HK-2 (cell line): Measurements from ENCODE around the gene KRT39.
A peak's percentile ranks its signal among the peaks of the same experiment; 100 is the strongest.

Experiments used
- DNase-seq: peaks from one replicate; pipeline ENCODE4 v3.0.0-alpha.2; 2018; ENCODE audit not compliant: unreplicated experiment

KRT39 gene

GRCh38 chr17:40980596-40980995, 13.8 kb upstream of the KRT39 start:
- no peak for DNase-seq

GRCh38 chr17:40980117-40980516, 13.4 kb upstream of the KRT39 start:
- DNase-seq: no peak

DNA sequence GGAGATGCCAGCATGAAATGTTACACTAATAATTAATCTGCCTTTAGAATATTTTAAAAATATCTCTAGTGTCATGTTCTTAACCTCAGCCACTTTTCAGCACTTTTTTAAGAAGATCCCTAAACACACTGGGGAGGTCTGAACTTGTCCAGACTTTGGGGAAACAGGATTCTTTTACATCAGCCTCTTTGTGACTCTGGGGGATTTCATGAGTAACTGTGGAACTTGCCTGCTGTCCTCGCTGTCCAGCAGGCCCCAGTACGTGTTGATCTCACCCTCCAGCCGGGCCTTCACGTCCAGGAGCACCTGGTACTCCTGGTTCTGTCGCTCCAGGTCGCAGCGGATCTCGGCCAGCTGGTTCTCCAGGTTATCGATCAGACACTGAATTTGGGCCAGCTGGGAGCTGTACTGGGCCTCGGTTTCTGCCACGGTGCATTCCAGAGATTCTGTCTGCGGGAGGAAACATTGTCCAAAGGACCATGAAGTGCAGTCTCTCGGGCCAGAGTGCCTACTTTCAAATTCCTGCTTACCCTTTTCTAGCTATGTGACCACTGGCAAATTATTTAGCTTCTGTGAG, 11.9 kb upstream of the KRT39 start:
- no peak for DNase-seq

- no peak for DNase-seq
Observed at GRCh38 chr17:40975516-40975915, 8.8 kb upstream of the KRT39 start.

DNA sequence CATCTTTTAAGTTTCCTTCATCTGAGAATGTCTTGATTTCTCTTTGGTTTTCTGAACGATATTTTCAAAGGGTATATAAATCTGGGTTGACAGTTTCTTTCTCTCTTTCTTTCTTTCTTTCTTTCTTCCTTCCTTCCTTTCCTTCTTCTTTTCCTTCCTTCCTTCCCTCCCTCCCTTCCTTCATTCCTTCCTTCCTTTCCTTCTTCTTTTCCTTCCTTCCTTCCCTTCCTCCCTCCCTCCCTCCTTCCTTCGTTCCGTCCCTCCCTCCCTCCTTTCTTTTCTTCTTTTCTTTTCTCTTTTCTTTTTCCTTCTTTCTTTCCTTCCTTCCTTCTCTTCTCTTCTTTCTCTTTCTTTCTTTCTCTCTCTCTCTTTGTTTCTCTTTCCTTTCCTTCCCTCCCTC, 7.6 kb upstream of the KRT39 start:
- DNase-seq: no peak

GRCh38 chr17:40967582-40967981, 834 bp upstream of the KRT39 start:
- DNase-seq: no peak

GRCh38 chr17:40963838-40964237, 2.9 kb downstream of the KRT39 start:
- no peak for DNase-seq

GRCh38 chr17:40962059-40962561, 4.6 kb downstream of the KRT39 start:
- no peak for DNase-seq

GRCh38 chr17:40961591-40961990, 5.2 kb downstream of the KRT39 start:
- DNase-seq: no peak

GRCh38 chr17:40960144-40960543, 6.6 kb downstream of the KRT39 start:
- no peak for DNase-seq

GRCh38 chr17:40958086-40958953, 8.4 kb downstream of the KRT39 start:
- no peak for DNase-seq

DNA sequence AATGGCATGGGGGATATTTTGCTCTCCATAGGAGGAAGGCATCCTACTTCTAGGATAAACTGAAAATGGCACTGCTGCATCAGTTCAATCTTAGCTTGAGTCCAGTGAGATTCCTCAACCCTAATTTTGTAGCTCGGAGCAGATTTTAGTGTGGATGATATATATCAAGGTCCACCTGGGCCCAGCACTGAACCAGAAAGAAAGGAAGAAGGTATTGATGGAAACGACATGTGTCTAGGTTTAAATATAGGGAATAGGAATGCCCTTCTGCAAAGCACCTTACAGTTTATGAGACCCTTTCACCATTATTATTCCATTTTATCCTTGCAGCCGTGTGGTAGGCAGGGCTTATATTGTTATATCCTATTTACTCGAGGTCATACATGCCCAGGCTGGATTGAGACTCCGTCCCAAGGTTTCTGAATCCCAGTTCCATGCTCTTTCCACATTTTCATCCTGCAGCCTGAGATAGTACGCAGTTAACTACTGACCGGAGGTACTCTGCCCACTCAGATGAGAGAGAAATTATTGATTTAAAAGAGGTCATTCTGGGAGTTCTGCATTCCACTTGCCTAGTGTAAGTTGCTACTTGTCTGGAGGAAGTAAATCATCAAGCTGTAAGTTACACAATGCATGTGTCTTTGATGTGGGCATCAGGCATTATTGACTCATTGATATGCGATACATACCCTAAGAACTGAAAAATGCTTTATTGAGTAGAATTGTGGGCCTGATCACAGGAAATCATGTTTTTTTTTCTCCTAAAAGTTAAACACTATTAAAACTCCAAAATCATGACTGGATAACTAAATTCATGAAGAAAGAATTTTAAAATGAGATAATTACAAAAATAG, 10.1 kb downstream of the KRT39 start:
- peak; percentile 21 for DNase-seq

DNA sequence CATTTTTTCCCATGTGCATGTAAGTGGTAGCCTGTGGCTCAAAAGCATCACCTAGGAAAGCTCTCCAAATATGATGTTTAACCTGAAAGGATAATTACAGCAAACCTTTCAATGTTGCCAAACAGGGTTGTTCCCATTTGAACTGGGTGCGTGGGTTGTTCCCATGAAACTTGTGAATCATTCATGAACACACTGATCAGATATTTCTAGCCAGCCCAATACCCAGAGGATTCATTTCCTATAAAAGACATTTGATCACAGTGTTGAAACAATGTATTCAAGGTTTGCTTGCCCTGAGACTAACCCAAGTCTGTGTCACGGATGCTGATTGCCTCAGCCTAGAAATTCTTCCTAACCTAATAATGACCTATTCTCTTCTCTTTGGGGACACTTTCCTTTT, 12.9 kb downstream of the KRT39 start:
- DNase-seq: no peak

GRCh38 chr17:40952661-40953060, 14.1 kb downstream of the KRT39 start:
- DNase-seq: no peak

- DNase-seq: no peak
Observed at GRCh38 chr17:40952154-40952553, 14.6 kb downstream of the KRT39 start.

DNA sequence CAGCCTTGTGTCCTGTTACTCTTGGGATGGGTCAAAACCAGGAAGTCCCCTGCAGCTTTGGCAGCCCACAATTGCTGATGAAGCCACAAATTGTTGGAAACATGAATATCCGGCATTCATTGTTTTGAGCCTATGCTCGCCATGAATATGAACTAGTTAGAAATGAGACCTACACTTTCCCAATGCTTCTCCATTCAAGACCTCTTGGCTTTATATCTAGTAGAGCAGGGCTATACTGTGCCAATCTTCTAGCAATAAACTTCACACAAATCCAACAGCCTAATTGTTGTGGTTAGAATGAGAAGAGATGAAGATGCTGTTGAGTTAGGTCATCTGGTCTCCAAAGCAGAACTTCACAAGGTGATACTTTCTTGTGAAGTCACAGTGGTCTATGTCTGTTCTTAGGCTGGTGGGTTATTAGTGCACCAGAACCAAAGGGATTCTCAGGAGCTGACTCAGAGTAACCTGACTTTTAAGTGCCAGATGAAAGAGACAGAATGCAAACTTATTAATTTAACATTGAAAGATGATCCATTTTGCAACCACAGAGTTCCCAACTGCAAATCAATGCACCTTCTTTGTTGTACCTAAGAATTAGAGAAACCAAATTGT, 15.6 kb downstream of the KRT39 start:
- no peak for DNase-seq

- no peak for DNase-seq
Observed at GRCh38 chr17:40950176-40950575, 16.6 kb downstream of the KRT39 start.

GRCh38 chr17:40949418-40949817, 17.3 kb downstream of the KRT39 start:
- DNase-seq: no peak

- DNase-seq: no peak
Observed at GRCh38 chr17:40947929-40948328, 18.8 kb downstream of the KRT39 start.

- no peak for DNase-seq
Observed at GRCh38 chr17:40945414-40945813, 21.3 kb downstream of the KRT39 start.

GRCh38 chr17:40944531-40944930, 22.2 kb downstream of the KRT39 start:
- DNase-seq: no peak

DNA sequence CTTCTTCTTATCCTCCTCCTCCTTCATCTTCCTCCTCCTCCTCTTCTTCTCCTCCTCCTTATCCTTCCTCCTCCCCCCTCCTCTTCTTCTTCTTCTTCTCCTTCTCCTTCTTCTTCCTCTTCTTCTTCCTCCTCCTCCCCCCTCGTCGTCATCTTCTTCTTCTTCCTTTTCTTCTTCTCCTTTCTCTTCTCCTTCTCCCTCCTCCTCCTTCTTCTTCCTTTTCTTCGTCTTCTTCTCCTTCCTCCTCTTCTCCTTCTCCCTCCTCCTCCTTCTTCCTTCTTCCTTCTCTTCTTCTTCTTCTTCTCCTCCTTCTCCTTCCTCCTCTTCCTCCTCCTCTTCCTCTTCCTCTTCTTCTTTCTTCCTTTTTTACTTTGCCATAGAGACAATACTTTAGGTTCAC, 24.2 kb downstream of the KRT39 start:
- no peak for DNase-seq
